K562 (cell line): Measurements from ENCODE around the gene PTPRM. TPM values are rescaled to one million over a fixed set of nuclear protein-coding genes. Genes with fewer than 3 reads are reported as not detected.

Experiments
- AFF4 ChIP-seq: sonication (generic); formaldehyde crosslinking; IDR thresholded peaks from 2 replicates; pipeline ENCODE4 v1.8.0; 2023; ENCODE audit warnings: mild to moderate bottlenecking, missing genetic modification reagents
- NFE2 ChIP-seq: IDR thresholded peaks from 2 replicates; pipeline ENCODE4 v1.6.1; 2014; ENCODE audit warnings: antibody characterized with exemption, low read depth
- SRF ChIP-seq, 2 experiments: fragments of 250-450, 450-650 bp in 1 of 2; sonication (Bioruptor Pico) in 1 of 2; sonication (generic) in 1 of 2; formaldehyde crosslinking; IDR thresholded peaks; 2 replicates each; pipeline versions ENCODE4 v1.5.0 to v1.5.1; 2020 to 2022; ENCODE audit warnings: mild to moderate bottlenecking in 1 of 2, missing genetic modification reagents in 1 of 2
- THRAP3 ChIP-seq: fragments of 450-650 bp; IDR thresholded peaks from 2 replicates; pipeline ENCODE4 v1.6.1; 2016; ENCODE audit warnings: mild to moderate bottlenecking, inconsistent platforms, borderline replicate concordance
- polyA plus RNA-seq, 8 experiments: library from polyadenylated mRNA; depleted of rRNA in 4 of 8; stranded (reverse) in 5 of 8; unstranded in 3 of 8; fragments of >200 nt; fragmentation: Nextera tagmentation in 2 of 8; fragmentation: Illumina TruSeq in 1 of 8; extraction: Ambion mirVana in 2 of 8; extraction: Trizol in 1 of 8; gene quantifications; 2 replicates each; pipeline versions ENCODE4 v1.2.1 to v1.2.3, GENCODE V29; 2011 to 2014; ENCODE audit warnings: inconsistent platforms in 1 of 8, missing spikeins in 1 of 8
- total RNA-seq, 7 experiments: library from RNA; depleted of rRNA in 6 of 7; stranded (reverse); fragments of >200 nt in 6 of 7; fragmentation: Illumina TruSeq in 2 of 7; extraction: Trizol in 2 of 7; gene quantifications; 2 replicates each; pipeline versions ENCODE4 v1.2.1 to v1.2.3, GENCODE V29; 2011 to 2021; ENCODE audit warnings: low replicate concordance in 1 of 7
- TF ChIP-seq, protein P1 (sequence below): sonication (generic); formaldehyde crosslinking; IDR thresholded peaks from 2 replicates; pipeline ENCODE4 v1.8.1; 2023; ENCODE audit warnings: mild to moderate bottlenecking, missing genetic modification reagents
- TF ChIP-seq, protein P2 (sequence below): sonication (generic); formaldehyde crosslinking; IDR thresholded peaks from 2 replicates; pipeline ENCODE4 v1.9.0; 2022; ENCODE audit warnings: mild to moderate bottlenecking, missing genetic modification reagents

Gene PTPRM
- total and polyA plus RNA-seq, 9 of the 15 experiments (the other 6 are each of a cell fraction or from before 2014, with no cell fraction given), result 0.03 to 0.16 (median 0.08) TPM; not detected in 3

DNA sequence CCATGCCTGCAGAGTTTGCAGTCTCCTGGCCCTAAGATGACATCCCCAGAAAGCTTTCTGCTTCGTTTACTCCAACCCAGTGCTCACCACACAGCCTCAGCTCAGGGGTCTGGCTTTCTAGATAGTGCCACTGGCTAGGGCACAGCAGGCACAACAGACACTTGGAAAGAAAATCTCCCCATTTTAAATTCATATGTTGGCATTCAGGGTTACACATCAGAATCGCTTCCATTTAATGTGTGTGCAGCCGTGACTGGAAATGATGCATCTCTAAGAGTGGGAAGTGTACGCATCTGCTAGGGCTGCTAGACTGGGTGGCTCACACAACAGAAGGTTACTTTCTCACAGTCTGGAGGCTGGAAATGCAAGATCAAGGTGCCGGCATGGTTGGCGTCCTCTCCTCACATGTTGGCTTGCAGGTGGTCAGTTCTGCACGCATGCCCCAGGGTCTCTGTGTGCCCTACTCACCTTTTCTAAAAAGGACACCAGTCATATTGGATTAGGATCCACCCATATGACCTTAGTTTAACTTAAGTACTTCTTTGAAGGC lies 712.7 kb downstream of the PTPRM start (continued):
- TF ChIP-seq, protein P1, sequence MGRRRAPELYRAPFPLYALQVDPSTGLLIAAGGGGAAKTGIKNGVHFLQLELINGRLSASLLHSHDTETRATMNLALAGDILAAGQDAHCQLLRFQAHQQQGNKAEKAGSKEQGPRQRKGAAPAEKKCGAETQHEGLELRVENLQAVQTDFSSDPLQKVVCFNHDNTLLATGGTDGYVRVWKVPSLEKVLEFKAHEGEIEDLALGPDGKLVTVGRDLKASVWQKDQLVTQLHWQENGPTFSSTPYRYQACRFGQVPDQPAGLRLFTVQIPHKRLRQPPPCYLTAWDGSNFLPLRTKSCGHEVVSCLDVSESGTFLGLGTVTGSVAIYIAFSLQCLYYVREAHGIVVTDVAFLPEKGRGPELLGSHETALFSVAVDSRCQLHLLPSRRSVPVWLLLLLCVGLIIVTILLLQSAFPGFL (CRISPR knock-in tag), result no peak
- TF ChIP-seq THRAP3, result no peak
- TF ChIP-seq AFF4, result no peak
- TF ChIP-seq SRF (CRISPR knock-in tag; IDR thresholded peaks at IDR 0.05), result no peak
- TF ChIP-seq, protein P2, sequence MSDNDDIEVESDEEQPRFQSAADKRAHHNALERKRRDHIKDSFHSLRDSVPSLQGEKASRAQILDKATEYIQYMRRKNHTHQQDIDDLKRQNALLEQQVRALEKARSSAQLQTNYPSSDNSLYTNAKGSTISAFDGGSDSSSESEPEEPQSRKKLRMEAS (CRISPR knock-in tag), result no peak
- no peak for TF ChIP-seq NFE2
